GM12865 (cell line): ENCODE measurements around the gene KCNIP4.

ENCODE experiments used
- DNase-seq: peaks from one replicate; pipeline ENCODE4 v3.0.0; 2010; ENCODE audit warnings: low read depth
- H3K4me3 ChIP-seq: 2 replicates; pipeline ENCODE4 v1.5.1; 2011; ENCODE audit warnings: mild to moderate bottlenecking, low read depth, low read length, control low read depth
- CTCF ChIP-seq: IDR thresholded peaks from 2 replicates; pipeline ENCODE4 v1.5.1; 2011; ENCODE audit warnings: low read length, control low read depth, low read depth, inconsistent platforms; ENCODE audit not compliant: insufficient read depth; ENCODE audit errors: missing control alignments

Gene KCNIP4

GRCh38 chr4:20724915-20725314, 1223.7 kb downstream of the KCNIP4 start:
- no peak for TF ChIP-seq CTCF
- no peak for DNase-seq
- no peak overlapping the region for H3K4me3 ChIP-seq

GRCh38 chr4:20723463-20723862, 1225.1 kb downstream of the KCNIP4 start:
- TF ChIP-seq CTCF = no peak
- H3K4me3 ChIP-seq = no peak overlapping the region
- no peak for DNase-seq

- no peak for DNase-seq
- H3K4me3 ChIP-seq = no peak overlapping the region
- no peak for TF ChIP-seq CTCF
Observed at GRCh38 chr4:20723019-20723418, 1225.6 kb downstream of the KCNIP4 start.

GRCh38 chr4:20711335-20711734, 1237.2 kb downstream of the KCNIP4 start:
- H3K4me3 ChIP-seq = no peak overlapping the region
- no peak for DNase-seq
- TF ChIP-seq CTCF = no peak

- peak; percentile 94 for DNase-seq
- H3K4me3 ChIP-seq = peak within 1 kb of the TSS; percentile 88
- TF ChIP-seq CTCF = no peak
Observed at GRCh38 chr4:20700007-20700761, 1248.4 kb downstream of the KCNIP4 start, which contains the start of gene PACRGL. TSS of gene PACRGL (plus strand) at chr4:20700458. CDS start at chr4:20704482, 4,024 bp downstream.

- no peak for DNase-seq
- no peak for TF ChIP-seq CTCF
- H3K4me3 ChIP-seq = no peak overlapping the region
Observed at GRCh38 chr4:20698820-20699219, 1249.8 kb downstream of the KCNIP4 start.

GRCh38 chr4:20698382-20698781, 1250.2 kb downstream of the KCNIP4 start:
- no peak for TF ChIP-seq CTCF
- no peak overlapping the region for H3K4me3 ChIP-seq
- no peak for DNase-seq
